ENCODE measurements around the gene TOP3B.

DNA sequence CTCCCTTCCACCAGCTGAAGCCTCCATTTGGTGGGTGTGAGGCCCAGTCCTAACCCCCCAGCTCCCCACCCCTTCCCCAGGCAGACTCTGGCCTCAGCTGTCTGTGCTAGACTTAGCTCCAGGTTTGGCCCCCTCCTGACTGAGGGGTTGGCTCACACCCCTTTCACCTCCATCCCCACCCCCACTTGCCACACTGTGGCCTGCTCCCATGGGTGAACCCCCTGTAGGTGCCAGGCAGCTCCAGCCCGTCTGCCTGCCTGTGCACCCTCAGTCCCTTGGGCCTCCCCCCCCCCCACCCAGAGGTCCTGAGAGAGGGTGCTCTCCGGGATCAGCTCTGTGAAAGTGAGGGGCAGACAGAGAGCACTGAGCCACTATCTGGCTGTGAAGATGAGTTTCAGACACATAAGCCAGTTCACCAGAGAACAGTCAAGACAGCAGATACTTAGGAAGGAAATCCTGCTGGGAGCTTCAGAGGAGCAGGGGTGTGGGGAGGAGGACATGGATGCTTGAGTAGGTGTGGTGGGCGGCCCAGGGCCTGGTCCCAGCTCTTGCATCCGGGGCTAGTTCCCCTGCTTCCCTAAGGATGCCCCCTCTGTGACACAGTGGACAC is 66.2 kb downstream of the TOP3B start:
- TF ChIP-seq, protein P1, sequence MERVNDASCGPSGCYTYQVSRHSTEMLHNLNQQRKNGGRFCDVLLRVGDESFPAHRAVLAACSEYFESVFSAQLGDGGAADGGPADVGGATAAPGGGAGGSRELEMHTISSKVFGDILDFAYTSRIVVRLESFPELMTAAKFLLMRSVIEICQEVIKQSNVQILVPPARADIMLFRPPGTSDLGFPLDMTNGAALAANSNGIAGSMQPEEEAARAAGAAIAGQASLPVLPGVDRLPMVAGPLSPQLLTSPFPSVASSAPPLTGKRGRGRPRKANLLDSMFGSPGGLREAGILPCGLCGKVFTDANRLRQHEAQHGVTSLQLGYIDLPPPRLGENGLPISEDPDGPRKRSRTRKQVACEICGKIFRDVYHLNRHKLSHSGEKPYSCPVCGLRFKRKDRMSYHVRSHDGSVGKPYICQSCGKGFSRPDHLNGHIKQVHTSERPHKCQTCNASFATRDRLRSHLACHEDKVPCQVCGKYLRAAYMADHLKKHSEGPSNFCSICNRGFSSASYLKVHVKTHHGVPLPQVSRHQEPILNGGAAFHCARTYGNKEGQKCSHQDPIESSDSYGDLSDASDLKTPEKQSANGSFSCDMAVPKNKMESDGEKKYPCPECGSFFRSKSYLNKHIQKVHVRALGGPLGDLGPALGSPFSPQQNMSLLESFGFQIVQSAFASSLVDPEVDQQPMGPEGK (CRISPR knock-in tag; IDR thresholded peaks at IDR 0.05; ENCODE audit: borderline replicate concordance) = no peak
- TF ChIP-seq SMAD4 (CRISPR knock-in tag; conservative IDR thresholded peaks at IDR 0.05) = no peak
- TF ChIP-seq, protein P2, sequence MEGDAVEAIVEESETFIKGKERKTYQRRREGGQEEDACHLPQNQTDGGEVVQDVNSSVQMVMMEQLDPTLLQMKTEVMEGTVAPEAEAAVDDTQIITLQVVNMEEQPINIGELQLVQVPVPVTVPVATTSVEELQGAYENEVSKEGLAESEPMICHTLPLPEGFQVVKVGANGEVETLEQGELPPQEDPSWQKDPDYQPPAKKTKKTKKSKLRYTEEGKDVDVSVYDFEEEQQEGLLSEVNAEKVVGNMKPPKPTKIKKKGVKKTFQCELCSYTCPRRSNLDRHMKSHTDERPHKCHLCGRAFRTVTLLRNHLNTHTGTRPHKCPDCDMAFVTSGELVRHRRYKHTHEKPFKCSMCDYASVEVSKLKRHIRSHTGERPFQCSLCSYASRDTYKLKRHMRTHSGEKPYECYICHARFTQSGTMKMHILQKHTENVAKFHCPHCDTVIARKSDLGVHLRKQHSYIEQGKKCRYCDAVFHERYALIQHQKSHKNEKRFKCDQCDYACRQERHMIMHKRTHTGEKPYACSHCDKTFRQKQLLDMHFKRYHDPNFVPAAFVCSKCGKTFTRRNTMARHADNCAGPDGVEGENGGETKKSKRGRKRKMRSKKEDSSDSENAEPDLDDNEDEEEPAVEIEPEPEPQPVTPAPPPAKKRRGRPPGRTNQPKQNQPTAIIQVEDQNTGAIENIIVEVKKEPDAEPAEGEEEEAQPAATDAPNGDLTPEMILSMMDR (IDR thresholded peaks at IDR 0.05 in 2 of 3, conservative IDR thresholded peaks at IDR 0.05 in 1 of 3; ENCODE audit: insufficient read depth in 2 of 3, low read depth in 1 of 3, low read length in 3 of 3) = no peak
- no peak for TF ChIP-seq MAFF (IDR thresholded peaks at IDR 0.05; ENCODE audit: low read length)
- TF ChIP-seq, protein P3, sequence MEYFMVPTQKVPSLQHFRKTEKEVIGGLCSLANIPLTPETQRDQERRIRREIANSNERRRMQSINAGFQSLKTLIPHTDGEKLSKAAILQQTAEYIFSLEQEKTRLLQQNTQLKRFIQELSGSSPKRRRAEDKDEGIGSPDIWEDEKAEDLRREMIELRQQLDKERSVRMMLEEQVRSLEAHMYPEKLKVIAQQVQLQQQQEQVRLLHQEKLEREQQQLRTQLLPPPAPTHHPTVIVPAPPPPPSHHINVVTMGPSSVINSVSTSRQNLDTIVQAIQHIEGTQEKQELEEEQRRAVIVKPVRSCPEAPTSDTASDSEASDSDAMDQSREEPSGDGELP (CRISPR knock-in tag; IDR thresholded peaks at IDR 0.05; ENCODE audit: borderline replicate concordance) = no peak
- TF ChIP-seq, protein P4, sequence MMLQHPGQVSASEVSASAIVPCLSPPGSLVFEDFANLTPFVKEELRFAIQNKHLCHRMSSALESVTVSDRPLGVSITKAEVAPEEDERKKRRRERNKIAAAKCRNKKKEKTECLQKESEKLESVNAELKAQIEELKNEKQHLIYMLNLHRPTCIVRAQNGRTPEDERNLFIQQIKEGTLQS (IDR thresholded peaks at IDR 0.05) = no peak
- TF ChIP-seq, protein P4 (CRISPR knock-in tag; conservative IDR thresholded peaks at IDR 0.05) = no peak
- TF ChIP-seq, protein P5, sequence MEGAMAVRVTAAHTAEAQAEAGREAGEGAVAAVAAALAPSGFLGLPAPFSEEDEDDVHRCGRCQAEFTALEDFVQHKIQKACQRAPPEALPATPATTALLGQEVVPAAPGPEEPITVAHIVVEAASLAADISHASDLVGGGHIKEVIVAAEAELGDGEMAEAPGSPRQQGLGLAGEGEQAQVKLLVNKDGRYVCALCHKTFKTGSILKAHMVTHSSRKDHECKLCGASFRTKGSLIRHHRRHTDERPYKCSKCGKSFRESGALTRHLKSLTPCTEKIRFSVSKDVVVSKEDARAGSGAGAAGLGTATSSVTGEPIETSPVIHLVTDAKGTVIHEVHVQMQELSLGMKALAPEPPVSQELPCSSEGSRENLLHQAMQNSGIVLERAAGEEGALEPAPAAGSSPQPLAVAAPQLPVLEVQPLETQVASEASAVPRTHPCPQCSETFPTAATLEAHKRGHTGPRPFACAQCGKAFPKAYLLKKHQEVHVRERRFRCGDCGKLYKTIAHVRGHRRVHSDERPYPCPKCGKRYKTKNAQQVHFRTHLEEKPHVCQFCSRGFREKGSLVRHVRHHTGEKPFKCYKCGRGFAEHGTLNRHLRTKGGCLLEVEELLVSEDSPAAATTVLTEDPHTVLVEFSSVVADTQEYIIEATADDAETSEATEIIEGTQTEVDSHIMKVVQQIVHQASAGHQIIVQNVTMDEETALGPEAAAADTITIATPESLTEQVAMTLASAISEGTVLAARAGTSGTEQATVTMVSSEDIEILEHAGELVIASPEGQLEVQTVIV (CRISPR knock-in tag; IDR thresholded peaks at IDR 0.05; ENCODE audit: borderline replicate concordance) = no peak
